Fibroblast of upper back skin (primary cell): ENCODE results near the gene ACRV1.

Source experiments
- DNase-seq: peaks from one replicate; pipeline ENCODE4 v3.0.0-alpha.2; 2013

Gene ACRV1

DNA sequence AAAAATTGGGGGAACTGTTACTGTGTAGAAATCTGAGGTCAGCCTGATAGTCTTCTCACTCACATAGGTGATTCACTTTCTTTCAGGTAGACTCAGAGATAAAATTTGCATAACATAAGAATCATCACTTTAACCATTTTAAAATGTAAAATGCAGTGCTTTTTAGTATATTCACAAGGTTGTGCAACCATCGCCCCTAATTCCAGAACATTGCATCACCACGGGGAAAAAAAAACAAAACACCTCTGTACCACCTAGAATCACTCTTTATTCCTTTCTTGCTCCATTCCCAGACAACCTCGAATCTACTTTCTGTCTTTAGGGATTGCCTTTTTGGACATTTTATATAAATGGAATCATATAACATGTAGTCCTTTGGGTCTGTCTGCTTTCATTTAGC is 34.8 kb downstream of the ACRV1 start:
- DNase-seq, result no peak

DNA sequence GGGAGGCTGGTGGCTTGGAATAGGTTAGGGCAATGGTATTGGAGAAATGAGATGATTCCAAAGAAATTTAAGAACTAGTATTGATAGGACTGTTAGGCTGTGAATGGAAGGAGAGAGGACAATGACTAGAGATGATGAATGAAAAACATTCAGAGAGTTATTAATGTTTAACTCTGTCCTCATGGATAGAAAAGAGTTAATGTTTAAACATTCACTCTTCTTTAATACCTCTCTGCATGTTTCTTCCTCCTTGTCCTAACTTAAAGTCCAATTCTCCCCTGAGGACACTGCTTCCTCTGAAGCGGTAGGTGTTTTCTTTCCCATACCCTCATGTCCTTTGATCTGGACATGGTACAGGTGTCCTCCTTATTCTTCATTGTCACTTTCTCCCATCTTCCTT is 42.3 kb downstream of the ACRV1 start:
- DNase-seq, result no peak

DNA sequence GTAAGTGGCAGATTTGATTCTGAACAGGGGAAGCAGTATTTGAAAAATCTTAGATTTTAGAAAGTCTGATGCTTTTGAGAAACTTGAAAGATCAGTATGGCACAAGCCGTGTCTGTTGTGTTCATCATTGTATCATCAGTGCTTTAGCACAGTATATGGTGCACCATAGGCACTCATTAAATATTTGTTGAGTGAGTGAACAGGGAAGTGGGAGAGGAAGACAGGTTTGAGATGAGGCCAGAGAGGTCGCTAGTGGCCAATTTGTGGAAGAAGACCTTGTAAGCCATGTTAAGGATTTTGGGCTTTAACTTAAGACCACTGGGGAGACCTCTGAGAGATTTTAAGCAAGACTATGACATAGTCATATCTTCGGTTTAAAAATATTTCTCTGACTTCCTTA is 42.8 kb downstream of the ACRV1 start:
- no peak for DNase-seq

DNA sequence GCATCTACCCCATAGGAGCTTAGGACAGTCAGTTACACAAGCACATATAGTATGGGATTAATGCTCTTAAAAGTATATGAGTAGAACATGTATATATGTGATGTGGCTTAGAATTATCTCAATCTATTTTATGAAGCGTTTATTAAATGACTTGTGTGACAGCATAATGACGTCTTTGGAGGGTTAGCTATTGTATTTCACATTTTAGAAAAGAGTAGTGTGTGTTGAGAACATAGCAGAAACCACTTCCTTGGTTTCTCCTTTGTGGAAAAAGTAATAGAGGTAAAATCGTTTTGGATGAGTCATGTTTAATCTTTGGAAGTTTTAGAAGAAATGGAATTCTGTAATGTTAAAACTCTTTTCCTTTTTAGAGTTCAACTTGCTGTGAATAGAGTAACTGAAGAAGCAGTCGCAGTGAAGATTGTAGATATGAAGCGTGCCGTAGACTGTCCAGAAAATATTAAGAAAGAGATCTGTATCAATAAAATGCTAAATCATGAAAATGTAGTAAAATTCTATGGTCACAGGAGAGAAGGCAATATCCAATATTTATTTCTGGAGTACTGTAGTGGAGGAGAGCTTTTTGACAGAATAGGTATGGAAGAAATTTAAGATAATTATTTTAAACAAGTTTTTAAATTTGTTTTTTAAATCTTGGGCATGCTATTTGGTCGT is 53.3 kb downstream of the ACRV1 start:
- no peak for DNase-seq

DNA sequence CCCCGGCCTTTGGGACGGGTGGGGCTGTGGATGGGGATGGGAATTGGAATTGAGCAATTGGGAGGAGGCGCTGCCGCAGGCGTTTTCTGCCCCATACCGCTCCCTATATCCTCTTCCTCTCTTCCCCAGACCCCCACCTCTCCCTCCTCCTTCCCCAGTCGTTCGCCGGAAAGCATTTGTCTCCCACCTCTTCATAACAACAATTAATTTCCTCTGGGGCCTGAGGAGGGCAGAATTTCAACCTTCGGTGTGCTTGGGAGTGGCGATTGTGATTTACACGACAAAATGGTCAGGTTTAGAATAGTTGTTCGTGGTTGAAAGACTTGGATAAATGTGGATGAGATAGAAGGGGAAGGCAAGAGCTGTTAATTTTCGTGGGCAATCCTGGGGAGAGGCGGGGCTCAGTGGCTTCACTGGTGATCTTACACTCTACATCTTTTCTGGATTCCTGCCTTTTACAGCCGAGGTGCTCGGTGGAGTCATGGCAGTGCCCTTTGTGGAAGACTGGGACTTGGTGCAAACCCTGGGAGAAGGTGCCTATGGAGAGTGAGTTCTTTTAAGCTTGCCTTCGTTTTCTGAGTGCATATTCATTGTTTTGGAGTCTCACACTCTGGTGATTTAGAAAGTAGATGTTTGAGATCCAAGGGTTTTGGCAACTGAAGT is 54.2 kb downstream of the ACRV1 start:
- peak; percentile 92 for DNase-seq

DNA sequence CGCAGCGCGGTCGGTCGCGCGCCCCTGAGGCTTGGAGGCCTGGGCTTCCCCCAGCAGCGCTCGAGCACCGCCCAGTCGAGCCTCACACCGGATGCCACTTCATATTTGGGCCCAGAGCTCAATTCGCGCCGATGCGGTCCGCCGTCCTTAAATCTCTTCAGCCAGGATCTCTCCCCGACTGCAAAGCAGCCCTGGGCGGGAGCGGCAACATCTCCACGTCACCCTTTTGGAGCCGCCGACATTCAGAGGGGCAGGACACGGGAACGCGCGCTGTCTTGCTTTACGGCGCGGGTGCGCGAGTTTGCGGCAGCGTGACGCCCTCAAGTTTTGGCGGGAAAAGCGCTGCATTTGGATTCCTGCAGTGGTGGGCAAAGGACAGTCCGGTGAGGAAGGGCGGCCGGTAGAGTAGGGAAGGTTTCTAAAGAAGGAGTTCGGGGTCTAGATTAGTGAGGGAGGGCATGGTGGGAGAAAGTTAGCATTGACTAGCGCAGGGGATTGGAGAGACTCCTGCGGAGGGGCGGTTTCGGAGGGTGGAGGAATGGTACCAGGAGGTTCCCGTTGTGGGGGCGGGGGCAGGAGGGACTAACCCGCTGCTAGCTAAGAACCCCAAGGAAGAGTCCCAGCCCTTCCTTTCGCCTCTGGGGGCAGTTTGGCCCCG is 54.9 kb downstream of the ACRV1 start:
- peak; percentile 91 for DNase-seq

DNA sequence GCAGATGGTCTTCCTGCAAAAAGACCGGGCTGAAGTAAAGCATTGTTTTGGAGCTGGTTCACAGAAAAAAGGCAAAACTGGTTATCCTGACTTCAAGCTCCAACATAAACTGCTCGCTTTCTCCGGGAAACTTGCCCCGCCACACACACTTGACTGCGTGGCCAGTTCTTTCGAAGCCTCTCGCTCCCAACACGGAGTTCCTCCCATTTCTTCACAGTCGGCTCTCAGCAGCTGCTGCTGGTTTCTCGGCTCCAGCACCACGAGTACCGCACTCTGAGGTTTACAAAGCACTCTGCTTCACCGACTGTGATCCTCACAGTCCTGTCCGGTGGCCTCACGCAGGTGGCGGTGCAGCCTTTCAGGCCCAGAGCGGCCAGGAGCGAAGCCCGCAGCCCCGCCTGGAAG is 55.4 kb downstream of the ACRV1 start:
- DNase-seq, result no peak

DNA sequence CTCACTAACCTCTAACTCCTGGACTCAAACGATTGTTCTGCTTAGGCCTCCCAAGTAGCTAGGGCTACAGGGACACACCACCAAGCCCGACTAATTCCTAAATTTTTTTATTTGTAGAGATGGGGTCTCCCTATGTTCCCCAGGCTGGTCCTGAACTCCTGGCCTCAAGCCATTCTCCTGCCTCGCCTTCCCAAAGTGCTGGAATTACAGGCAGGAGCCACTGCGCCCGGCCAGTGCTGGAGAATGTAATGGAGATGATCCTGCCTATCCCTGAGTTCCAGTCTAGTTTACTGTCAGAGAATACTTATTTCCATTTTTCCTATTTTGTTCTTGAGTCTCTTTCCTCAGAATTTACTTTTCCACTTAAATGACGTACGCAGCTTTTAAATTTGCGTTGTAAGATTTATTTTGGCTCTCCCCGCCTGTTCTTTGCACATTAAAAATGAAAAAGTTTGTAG is 55.9 kb downstream of the ACRV1 start, which contains the start of gene CHEK1:
TSS of gene CHEK1 (plus strand) at position 408 of the 458 bp plus-strand sequence. CDS start 1,606 bp downstream, outside the sequence.
- DNase-seq, result no peak

DNA sequence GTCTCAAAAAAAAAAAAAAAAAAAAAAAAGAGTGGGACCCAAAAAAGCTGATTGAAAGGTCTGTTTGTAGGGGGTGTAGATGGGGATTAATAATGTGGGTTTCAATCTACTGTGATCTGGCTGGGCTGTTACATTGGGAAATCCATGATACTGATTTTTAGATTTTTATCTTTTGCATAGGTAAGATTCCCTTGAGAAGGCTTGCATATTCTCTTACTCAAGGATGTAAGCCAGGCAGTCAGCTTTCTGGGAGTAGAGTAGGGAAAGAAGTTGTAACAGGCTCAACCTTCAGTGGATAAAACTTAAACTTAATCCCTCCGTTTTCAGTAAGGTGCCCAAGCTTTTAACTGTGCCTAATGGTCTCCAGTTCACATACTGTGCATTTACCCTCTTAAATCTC is 57.6 kb downstream of the ACRV1 start:
- no peak for DNase-seq

DNA sequence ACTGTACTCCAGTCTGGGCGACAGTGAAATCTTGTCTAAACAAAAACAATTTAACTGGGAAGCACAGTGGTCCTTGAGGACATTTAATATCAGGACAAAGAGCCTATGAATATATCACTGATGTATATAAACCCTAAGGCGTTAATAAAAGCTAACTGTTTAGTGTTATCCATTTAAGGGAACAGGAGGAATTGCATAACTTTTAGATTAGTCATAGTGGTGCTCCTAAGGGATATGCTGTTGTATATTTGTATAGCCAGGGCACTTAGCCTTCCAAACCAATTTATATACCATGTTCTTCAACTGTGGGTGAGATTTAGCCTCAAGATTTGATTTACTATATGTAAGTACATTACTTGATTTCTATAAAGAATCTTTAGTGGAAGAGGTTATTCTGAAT is 58.7 kb downstream of the ACRV1 start:
- peak; percentile 52 for DNase-seq
